ENCODE measurements around the gene TPM3.
"Not testable (repeated sequence)": the region's sequence is repeated elsewhere in the genome, so short reads cannot be mapped to it uniquely, and the experiment has no call there.

The TPM3 gene

GRCh38 chr1:154159554-154159953, 32.3 kb downstream of the TPM3 start:
- no peak for DNase-seq

GRCh38 chr1:154158307-154159125, 33.4 kb downstream of the TPM3 start:
- no peak for DNase-seq

GRCh38 chr1:154157520-154158306, 34.2 kb downstream of the TPM3 start:
- DNase-seq, result peak; percentile 73

- DNase-seq, result no peak
Measured at GRCh38 chr1:154155251-154155650, 36.6 kb downstream of the TPM3 start.

- DNase-seq, result no peak
Measured at GRCh38 chr1:154154534-154155191, 37.2 kb downstream of the TPM3 start, which contains the start of gene NUP210L. NUP210L (minus strand) TSS chr1:154155073.

- DNase-seq, result no peak
Measured at GRCh38 chr1:154154053-154154452, 37.8 kb downstream of the TPM3 start.

GRCh38 chr1:154151311-154151710, 40.6 kb downstream of the TPM3 start:
- no peak for DNase-seq

GRCh38 chr1:154148807-154149206, 43.1 kb downstream of the TPM3 start:
- no peak for DNase-seq

- DNase-seq, result not testable (repeated sequence)
Measured at GRCh38 chr1:154147505-154147904, 44.4 kb downstream of the TPM3 start.

GRCh38 chr1:154145986-154146385, 45.9 kb downstream of the TPM3 start:
- no peak for DNase-seq

GRCh38 chr1:154142358-154142757, 49.5 kb downstream of the TPM3 start:
- DNase-seq, result no peak

GRCh38 chr1:154141240-154141639, 50.7 kb downstream of the TPM3 start:
- no peak for DNase-seq

GRCh38 chr1:154137888-154138287, 54.0 kb downstream of the TPM3 start:
- DNase-seq, result no peak

GRCh38 chr1:154133256-154133655, 58.6 kb downstream of the TPM3 start:
- no peak for DNase-seq

- DNase-seq, result no peak
Measured at GRCh38 chr1:154129391-154129970, 62.4 kb downstream of the TPM3 start.

- DNase-seq, result not testable (repeated sequence)
Measured at GRCh38 chr1:154123205-154123604, 68.7 kb downstream of the TPM3 start.

GRCh38 chr1:154117642-154118041, 74.3 kb downstream of the TPM3 start:
- DNase-seq, result no peak

- DNase-seq, result no peak
Measured at GRCh38 chr1:154115180-154115579, 76.7 kb downstream of the TPM3 start.
